ENCODE measurements around the gene ITGB1BP1. TPM values are rescaled to one million over a fixed set of nuclear protein-coding genes. Genes with fewer than 3 reads are reported as not detected.

Gene ITGB1BP1
- total and polyA plus RNA-seq, 7 experiments from 2014 or later, result 45.1 to 123 (median 56.1) TPM

DNA sequence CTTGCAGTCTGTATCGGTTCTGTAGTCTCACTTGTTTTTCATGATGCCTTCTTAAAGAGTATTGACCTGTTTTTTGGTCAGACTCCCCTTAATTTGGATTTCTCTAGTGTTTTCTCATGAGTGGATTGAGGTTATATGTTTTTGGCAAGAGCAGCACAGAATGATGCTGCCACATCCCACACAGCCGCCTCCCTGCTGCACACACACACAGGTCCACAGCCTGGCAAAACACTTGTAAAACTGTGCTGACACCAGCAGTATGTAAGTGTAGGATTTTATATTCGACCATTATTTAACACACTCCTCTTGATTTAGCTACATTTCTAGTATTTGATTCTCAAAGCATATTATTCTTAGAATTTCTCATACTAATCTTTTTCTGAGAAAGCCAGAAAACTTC, 68.1 kb downstream of the ITGB1BP1 start:
- H3K4me3 Mint-ChIP-seq, result no peak overlapping the region
- CTCF ChIA-PET, result no interaction called here
- no peaks in the 10 kb centered on the region for H3K9me3 ChIP-seq (ENCODE audit: control insufficient read depth in 2 of 3, low read length in 3 of 3)
- intact Hi-C loops (cut with micrococcal nuclease), result no loop called here
- no peak for ATAC-seq
- no peaks in the 10 kb centered on the region for H3K36me3 ChIP-seq (ENCODE audit: control insufficient read depth in 2 of 3, insufficient read depth in 3 of 3, low read length in 3 of 3)
- POLR2A ChIA-PET, result no interaction called here
- H3K4me1 Mint-ChIP-seq, result no peaks in the 10 kb centered on the region
- H3K4me1 ChIP-seq (ENCODE audit: control insufficient read depth in 2 of 2, insufficient read depth in 2 of 2, low read length in 2 of 2), result no peaks in the 10 kb centered on the region
- H3K27me3 ChIP-seq (ENCODE audit: control insufficient read depth in 2 of 2, insufficient read depth in 2 of 2, low read length in 2 of 2), result no peaks in the 10 kb centered on the region
- no peak overlapping the region for H3K27ac Mint-ChIP-seq
- H3K27me3 Mint-ChIP-seq, result peaks cover 6 to 47% (median 28%) of the 10 kb centered on the region in 5 donors
- no peak for DNase-seq
- no peak overlapping the region for H3K27ac ChIP-seq (ENCODE audit: low read depth, low read length)
- no peak overlapping the region for H3K4me3 ChIP-seq (ENCODE audit: low read length)
- H3K9me3 Mint-ChIP-seq, result no peaks in the 10 kb centered on the region
- no peaks in the 10 kb centered on the region for H3K36me3 Mint-ChIP-seq

- no peak for DNase-seq
- Histone ChIP-seq H3K27me3 (ENCODE audit: control insufficient read depth in 2 of 2, insufficient read depth in 2 of 2, low read length in 2 of 2) (no peaks in the 10 kb centered on the region), H3K4me3 (ENCODE audit: low read length) (no peak overlapping the region), H3K9me3 (ENCODE audit: control insufficient read depth in 2 of 3, low read length in 3 of 3) (no peaks in the 10 kb centered on the region), H3K27ac (ENCODE audit: low read depth, low read length) (no peak overlapping the region), H3K36me3 (ENCODE audit: control insufficient read depth in 2 of 3, insufficient read depth in 3 of 3, low read length in 3 of 3) (no peaks in the 10 kb centered on the region), H3K4me1 (ENCODE audit: control insufficient read depth in 2 of 2, insufficient read depth in 2 of 2, low read length in 2 of 2) (no peaks in the 10 kb centered on the region)
- H3K9me3 Mint-ChIP-seq, result no peaks in the 10 kb centered on the region
- ChIA-PET POLR2A (no interaction called here), CTCF (no interaction called here)
- no peak overlapping the region for H3K4me3 Mint-ChIP-seq
- intact Hi-C loops (cut with micrococcal nuclease), result no loop called here
- peaks cover 6 to 47% (median 28%) of the 10 kb centered on the region in 5 donors for H3K27me3 Mint-ChIP-seq
- ATAC-seq, result no peak
- no peaks in the 10 kb centered on the region for H3K4me1 Mint-ChIP-seq
- H3K27ac Mint-ChIP-seq, result no peak overlapping the region
- no peaks in the 10 kb centered on the region for H3K36me3 Mint-ChIP-seq
Measured at GRCh38 chr2:9354318-9354717, 69.0 kb downstream of the ITGB1BP1 start.

Other genes with a start within 250 kb of the ITGB1BP1 start
- gene ASAP2, start 216.7 kb downstream of the ITGB1BP1 start, total RNA-seq, result 1 to 10 TPM in 1 of 5 experiments, under 1 TPM in 2, not detected in 2; 0.10 to 1.2 (median 0.45) TPM
- gene ASAP2, start 216.7 kb downstream of the ITGB1BP1 start, polyA plus RNA-seq, result not detected
- gene CPSF3, start 126 bp upstream of the ITGB1BP1 start, total RNA-seq, result 10 to 100 TPM; 18.0 to 47.8 (median 21.7) TPM
- 10 to 100 TPM; 22.2 to 27.7 TPM for gene CPSF3, start 126 bp upstream of the ITGB1BP1 start, polyA plus RNA-seq
- 10 to 100 TPM; 43.9 to 62.7 (median 49.7) TPM for gene IAH1, start 51.0 kb upstream of the ITGB1BP1 start, total RNA-seq
- gene IAH1, start 51.0 kb upstream of the ITGB1BP1 start, polyA plus RNA-seq, result 10 to 100 TPM; 74.4 to 77.5 TPM
- gene ADAM17, start 132.3 kb upstream of the ITGB1BP1 start, total RNA-seq, result 10 to 100 TPM; 22.9 to 45.2 (median 25.9) TPM
- gene ADAM17, start 132.3 kb upstream of the ITGB1BP1 start, polyA plus RNA-seq, result 10 to 100 TPM in 1 of 2 donors, 1 to 10 TPM in 1; 9.3 to 11.0 TPM
- 100 to 1,000 TPM in 2 of 5 experiments, 10 to 100 TPM in 3; 67.3 to 189 (median 83.3) TPM for gene YWHAQ, start 207.5 kb upstream of the ITGB1BP1 start, total RNA-seq
- 100 to 1,000 TPM; 118 to 185 TPM for gene YWHAQ, start 207.5 kb upstream of the ITGB1BP1 start, polyA plus RNA-seq

All from naive thymus-derived CD4-positive, alpha-beta T cell (primary cell).